Measurements from ENCODE around the gene FGF14.

The FGF14 gene

DNA sequence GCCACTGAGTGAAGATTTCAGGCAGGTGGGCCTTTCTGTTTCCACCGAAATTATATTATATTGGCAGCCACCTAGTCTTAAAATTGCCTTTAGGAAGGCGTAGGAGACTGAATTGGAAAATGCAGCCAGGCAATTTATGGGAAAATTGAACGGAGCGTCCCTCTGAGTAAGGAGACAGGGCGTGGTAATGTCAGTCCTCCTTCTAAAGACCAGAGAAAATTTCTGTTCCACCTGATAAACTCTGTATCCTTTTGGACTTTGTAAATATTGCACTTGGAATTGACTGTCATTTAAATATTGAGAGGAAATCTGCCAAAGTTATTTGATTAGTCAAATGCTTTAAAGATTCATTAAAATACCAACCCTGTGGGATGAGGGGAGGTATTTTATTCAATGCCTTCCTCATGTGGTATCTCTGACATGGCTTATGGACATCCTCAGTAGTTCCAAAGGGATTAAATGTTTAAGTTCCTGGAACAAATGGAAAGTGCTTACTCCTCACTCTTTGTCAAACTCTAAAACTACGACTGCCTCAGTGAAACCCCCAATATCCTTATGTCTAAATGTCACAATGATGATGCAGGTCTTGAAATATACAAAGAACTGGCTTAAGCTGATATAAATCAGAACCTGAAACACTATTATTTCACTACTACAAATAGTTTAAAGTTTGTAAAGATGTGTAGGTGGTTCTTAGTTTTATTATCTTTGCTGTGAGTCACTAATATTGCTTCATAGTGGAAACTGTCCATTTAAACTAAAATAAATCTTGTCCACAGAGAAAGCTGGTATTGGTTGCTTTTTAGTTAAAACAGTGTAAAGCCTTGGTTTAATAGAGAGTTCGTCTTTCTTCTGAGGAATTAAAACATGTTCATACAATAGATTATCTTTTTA is 203.2 kb downstream of the FGF14 start:
- no peak for DNase-seq (ENCODE audit: low read depth in 2 of 3, low spot score in 1 of 3)

GRCh38 chr13:102197193-102197592 is 204.7 kb downstream of the FGF14 start:
- DNase-seq (ENCODE audit: low read depth in 2 of 3, low spot score in 1 of 3): no peak

- no peak for DNase-seq (ENCODE audit: low read depth in 2 of 3, low spot score in 1 of 3)
Measured at GRCh38 chr13:102195566-102196462, 206.0 kb downstream of the FGF14 start.

GRCh38 chr13:102192858-102193257 is 209.0 kb downstream of the FGF14 start:
- no peak for DNase-seq (ENCODE audit: low read depth in 2 of 3, low spot score in 1 of 3)

- DNase-seq (ENCODE audit: low read depth in 2 of 3, low spot score in 1 of 3): no peak
Measured at GRCh38 chr13:102191951-102192502, 209.8 kb downstream of the FGF14 start.

GRCh38 chr13:102190930-102191329 is 210.9 kb downstream of the FGF14 start:
- DNase-seq (ENCODE audit: low read depth in 2 of 3, low spot score in 1 of 3): no peak

- no peak for DNase-seq (ENCODE audit: low read depth in 2 of 3, low spot score in 1 of 3)
Measured at GRCh38 chr13:102187313-102187712, 214.5 kb downstream of the FGF14 start.

DNA sequence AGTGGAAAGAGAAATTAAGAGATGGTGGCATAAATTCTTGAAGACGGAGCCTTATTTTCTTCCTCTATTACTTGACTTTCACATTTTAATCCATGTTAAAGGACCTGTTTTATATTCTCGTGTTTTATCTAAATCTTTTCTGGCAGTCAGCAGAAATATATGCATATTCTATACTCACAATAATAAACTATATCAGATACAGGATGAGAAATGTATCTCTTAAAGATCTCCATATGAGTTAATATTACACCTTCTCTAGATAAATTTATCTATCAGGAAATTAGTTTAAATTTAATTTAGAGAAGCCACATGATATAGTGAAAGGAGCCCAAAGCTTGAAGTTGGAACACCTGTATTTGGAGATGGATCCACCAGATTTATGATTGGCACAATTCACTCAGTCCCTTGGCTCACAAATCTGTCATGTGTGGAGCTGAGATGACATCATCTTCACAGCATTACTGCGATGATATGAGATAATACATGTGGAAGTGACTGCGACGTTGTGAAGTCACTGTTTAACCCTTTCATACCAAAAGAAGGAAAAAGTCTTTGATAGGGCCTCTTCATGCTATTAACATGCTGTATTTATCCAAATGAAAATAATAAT is 216.4 kb downstream of the FGF14 start:
- DNase-seq (ENCODE audit: low read depth in 2 of 3, low spot score in 1 of 3): no peak

DNA sequence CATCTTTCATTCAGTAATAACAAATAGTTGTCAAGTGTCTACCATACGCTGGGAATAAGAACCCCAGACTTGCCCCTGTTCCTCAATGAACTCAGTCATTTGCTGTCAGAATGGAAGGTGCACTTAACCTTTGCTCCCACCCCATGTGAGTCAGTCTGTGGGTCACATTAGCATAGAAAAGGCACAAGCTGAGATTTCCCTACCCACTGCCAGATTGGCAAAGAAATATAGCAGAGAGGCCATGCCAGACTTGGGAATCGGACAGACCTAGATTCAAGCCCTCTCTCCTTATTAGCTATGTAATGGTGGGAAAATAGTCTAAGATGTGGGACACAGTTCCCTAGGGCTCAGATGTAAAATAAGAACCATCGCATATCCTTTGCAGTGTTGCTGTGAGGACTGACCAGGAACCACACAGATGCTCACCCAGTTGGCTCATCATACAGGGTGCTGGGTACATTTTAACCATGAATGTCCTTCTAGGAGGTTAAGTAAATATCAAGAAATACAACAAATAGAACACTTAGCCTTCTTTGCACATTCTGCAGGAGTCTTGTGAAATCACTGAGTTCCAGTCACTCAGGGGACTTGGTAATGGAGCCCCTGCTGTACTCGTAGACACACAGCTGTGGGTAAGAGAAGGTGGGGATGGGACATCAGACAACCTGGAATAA is 218.2 kb downstream of the FGF14 start:
- DNase-seq (ENCODE audit: low read depth in 2 of 3, low spot score in 1 of 3): no peak

GRCh38 chr13:102182170-102182569 is 219.7 kb downstream of the FGF14 start:
- no peak for DNase-seq (ENCODE audit: low read depth in 2 of 3, low spot score in 1 of 3)

DNA sequence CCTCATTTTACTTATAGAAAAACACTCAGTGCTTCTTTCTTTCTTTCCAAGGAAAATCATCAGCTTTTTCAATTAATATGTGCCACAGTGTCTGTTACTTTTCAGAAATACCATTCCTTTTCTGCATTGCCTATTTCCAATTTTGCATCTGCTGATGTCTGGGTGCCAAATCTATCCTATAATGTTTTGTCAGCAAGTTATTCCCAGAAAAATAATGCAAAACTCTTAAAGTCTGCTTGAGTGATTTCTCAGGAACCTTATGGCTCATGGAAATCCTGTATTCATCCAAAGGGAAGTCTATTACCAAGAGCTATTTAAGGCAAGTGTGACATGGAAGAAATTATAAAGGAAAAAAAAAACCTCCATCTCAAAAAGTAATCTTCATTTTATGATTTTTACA is 224.4 kb downstream of the FGF14 start:
- no peak for DNase-seq (ENCODE audit: low read depth in 2 of 3, low spot score in 1 of 3)

DNA sequence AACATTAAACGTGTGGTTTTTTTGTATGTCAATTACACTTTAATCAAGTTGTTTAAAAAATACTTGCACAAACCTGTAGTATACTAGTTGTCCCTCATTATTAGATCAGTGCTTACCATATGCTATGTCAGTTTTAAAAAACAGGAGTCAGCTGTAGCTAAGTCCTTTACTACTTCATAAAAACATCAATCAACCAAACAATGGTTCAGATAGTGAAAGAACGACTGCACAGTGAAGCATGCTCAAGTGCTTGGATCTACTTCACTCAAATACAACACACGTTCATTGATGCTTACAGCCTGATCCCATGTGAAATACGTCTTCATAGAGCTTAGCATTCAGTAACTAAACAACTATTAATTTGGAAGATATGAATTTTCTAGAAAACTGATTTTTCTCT is 225.0 kb downstream of the FGF14 start:
- no peak for DNase-seq (ENCODE audit: low read depth in 2 of 3, low spot score in 1 of 3)

- no peak for DNase-seq (ENCODE audit: low read depth in 2 of 3, low spot score in 1 of 3)
Measured at GRCh38 chr13:102172406-102172805, 229.4 kb downstream of the FGF14 start.

GRCh38 chr13:102170305-102170704 is 231.5 kb downstream of the FGF14 start:
- DNase-seq (ENCODE audit: low read depth in 2 of 3, low spot score in 1 of 3): no peak

- DNase-seq (ENCODE audit: low read depth in 2 of 3, low spot score in 1 of 3): no peak
Measured at GRCh38 chr13:102169471-102170015, 232.3 kb downstream of the FGF14 start.

DNA sequence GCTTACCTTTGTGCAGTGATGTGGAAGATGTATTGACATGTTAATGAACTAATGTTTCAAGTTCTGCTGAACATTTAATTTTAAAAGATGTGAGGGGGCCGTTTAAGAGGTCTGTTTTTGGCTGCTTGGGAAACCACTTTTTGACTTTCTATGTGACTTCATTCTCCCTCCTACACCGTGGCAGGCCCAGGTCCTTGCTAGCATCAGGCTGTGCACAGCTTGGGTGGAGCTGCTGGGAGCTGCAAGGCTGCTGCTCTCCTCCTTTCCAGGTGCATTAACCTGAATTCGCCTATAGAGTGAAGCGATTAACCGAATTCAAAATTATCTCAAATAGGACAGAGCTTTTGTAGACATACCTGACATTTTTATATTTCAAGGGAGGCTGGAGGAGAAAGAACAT is 249.1 kb downstream of the FGF14 start:
- DNase-seq (ENCODE audit: low read depth in 2 of 3, low spot score in 1 of 3): no peak

DNA sequence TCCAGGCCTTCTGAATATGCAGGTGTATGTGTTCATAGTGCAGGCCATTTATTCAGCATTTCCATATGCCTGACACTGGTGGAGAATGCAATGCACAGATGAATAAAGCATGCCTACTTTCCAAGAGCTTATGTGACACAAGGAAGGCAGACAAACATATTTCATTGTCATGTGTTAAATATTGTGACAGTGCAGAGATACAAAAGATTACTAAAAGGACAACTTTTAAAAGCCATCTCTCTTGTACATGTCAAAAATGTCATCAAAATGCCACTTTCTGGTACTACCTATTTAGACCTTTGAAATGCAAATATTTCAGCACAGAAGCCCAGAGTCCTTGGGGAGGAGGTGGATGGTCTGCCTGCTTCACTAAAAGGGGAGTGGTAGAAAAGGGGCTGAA is 254.5 kb downstream of the FGF14 start:
- no peak for DNase-seq (ENCODE audit: low read depth in 2 of 3, low spot score in 1 of 3)

GRCh38 chr13:102145750-102146149 is 256.1 kb downstream of the FGF14 start:
- no peak for DNase-seq (ENCODE audit: low read depth in 2 of 3, low spot score in 1 of 3)

GRCh38 chr13:102142473-102142826 is 259.4 kb downstream of the FGF14 start:
- DNase-seq (ENCODE audit: low read depth in 2 of 3, low spot score in 1 of 3): no peak

- no peak for DNase-seq (ENCODE audit: low read depth in 2 of 3, low spot score in 1 of 3)
Measured at GRCh38 chr13:102141625-102142472, 260.0 kb downstream of the FGF14 start.
